Gastrocnemius medialis (tissue), 4 donors: ENCODE measurements around the gene RAB3GAP1. TPM values are rescaled to one million over a fixed set of nuclear protein-coding genes. Genes with fewer than 3 reads are reported as not detected.
"Not testable (repeated sequence)": the region's sequence is repeated elsewhere in the genome, so short reads cannot be mapped to it uniquely, and the experiment has no call there.

Experiments
- ATAC-seq, 2 donors: fragments of 150-250 bp; one replicate each; pipeline ENCODE4 v1.9.1; 2016
- DNase-seq, 2 donors: peaks; one replicate each; pipeline ENCODE4 v3.0.0-alpha.2; 2019
- H3K27ac ChIP-seq, 4 donors: fragments of 200-600 bp; sonication (generic); 1 replicate in 1 of 4; 2 replicates in 3 of 4; pipeline ENCODE4 v1.5.1; 2016 to 2018; ENCODE audit warnings: mild to moderate bottlenecking in 2 of 4, moderate library complexity in 1 of 4
- H3K27me3 ChIP-seq, 3 donors: fragments of 200-600 bp; sonication (generic) in 2 of 3; 1 replicate in 1 of 3; 2 replicates in 2 of 3; pipeline versions ENCODE4 v1.5.1 to v1.6.0; 2016 to 2019; ENCODE audit warnings: mild to moderate bottlenecking in 1 of 3, moderate library complexity in 1 of 3
- H3K36me3 ChIP-seq, 2 donors: fragments of 200-600 bp; sonication (generic) in 1 of 2; one replicate each; pipeline ENCODE4 v1.5.1; 2017 to 2018
- H3K4me1 ChIP-seq, 2 donors: fragments of 200-600 bp; sonication (generic) in 1 of 2; one replicate each; pipeline ENCODE4 v1.5.1; 2016 to 2017; ENCODE audit warnings: mild to moderate bottlenecking in 2 of 2
- H3K4me3 ChIP-seq, 4 donors: fragments of 200-600 bp; sonication (generic) in 3 of 4; 1 replicate in 1 of 4; 2 replicates in 3 of 4; pipeline ENCODE4 v1.5.1; 2016 to 2019; ENCODE audit warnings: mild to moderate bottlenecking in 2 of 4
- H3K9me3 ChIP-seq, 3 donors: fragments of 200-600 bp; sonication (generic) in 2 of 3; 1 replicate in 1 of 3; 2 replicates in 2 of 3; pipeline ENCODE4 v1.5.1; 2016 to 2019
- POLR2A ChIP-seq, 2 donors: fragments of 450-650 bp; IDR thresholded peaks; one replicate each; pipeline ENCODE4 v1.6.1; 2017; ENCODE audit warnings: antibody characterized with exemption in 2 of 2, mild to moderate bottlenecking in 2 of 2, moderate library complexity in 2 of 2
- in situ Hi-C, 4 donors: fragments of 200-750 bp; cut with MboI; loops; one replicate each; pipeline versions ENCODE4 v1.15.0 to v1.8.0; 2017; ENCODE audit warnings: low sequenced_read_pairs in 4 of 4
- intact Hi-C: fragments of 100-400 bp; cut with DNase I; formaldehyde crosslinking; loops from one replicate; pipeline ENCODE4 v1.15.1; 2023; ENCODE audit warnings: low total_unique reads
- total RNA-seq, 4 donors: library from RNA; depleted of rRNA; stranded (reverse); fragments of >200 nt; gene quantifications; one replicate each; pipeline versions ENCODE4 v1.1.0 to v1.2.3, GENCODE V29; 2016
- TF ChIP-seq, protein P1 (sequence below), 5 experiments: fragments of 450-650 bp in 3 of 5; fragments of 200-600 bp in 2 of 5; sonication (generic) in 2 of 5; IDR thresholded peaks in 4 of 5; conservative IDR thresholded peaks in 1 of 5; 1 replicate in 4 of 5; 2 replicates in 1 of 5; pipeline ENCODE4 v1.5.1; 2016 to 2019; ENCODE audit warnings: antibody characterized with exemption in 5 of 5, mild to moderate bottlenecking in 3 of 5, moderate library complexity in 3 of 5

Gene RAB3GAP1
- total RNA-seq, 4 donors from 2014 or later, result 44.3 to 51.7 (median 46.5) TPM

- Histone ChIP-seq H3K9me3 (no peaks in the 10 kb centered on the region), H3K4me3 (no peak overlapping the region), H3K4me1 (no peaks in the 10 kb centered on the region), H3K27ac (no peak overlapping the region), H3K27me3 (no peaks in the 10 kb centered on the region), H3K36me3 (no peaks in the 10 kb centered on the region)
- ATAC-seq (no peak), DNase-seq (no peak)
- in situ Hi-C loops (loop anchor here in 1 of 4 donors (25.0 kb wide), 1 partner anchor 689 kb away; no protein-coding TSS in a partner anchor), intact Hi-C loops (no loop called here)
- TF ChIP-seq, protein P1, sequence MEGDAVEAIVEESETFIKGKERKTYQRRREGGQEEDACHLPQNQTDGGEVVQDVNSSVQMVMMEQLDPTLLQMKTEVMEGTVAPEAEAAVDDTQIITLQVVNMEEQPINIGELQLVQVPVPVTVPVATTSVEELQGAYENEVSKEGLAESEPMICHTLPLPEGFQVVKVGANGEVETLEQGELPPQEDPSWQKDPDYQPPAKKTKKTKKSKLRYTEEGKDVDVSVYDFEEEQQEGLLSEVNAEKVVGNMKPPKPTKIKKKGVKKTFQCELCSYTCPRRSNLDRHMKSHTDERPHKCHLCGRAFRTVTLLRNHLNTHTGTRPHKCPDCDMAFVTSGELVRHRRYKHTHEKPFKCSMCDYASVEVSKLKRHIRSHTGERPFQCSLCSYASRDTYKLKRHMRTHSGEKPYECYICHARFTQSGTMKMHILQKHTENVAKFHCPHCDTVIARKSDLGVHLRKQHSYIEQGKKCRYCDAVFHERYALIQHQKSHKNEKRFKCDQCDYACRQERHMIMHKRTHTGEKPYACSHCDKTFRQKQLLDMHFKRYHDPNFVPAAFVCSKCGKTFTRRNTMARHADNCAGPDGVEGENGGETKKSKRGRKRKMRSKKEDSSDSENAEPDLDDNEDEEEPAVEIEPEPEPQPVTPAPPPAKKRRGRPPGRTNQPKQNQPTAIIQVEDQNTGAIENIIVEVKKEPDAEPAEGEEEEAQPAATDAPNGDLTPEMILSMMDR (IDR thresholded peaks at IDR 0.05 in 4 of 5, conservative IDR thresholded peaks at IDR 0.05 in 1 of 5), result no peak
- no peak for TF ChIP-seq POLR2A (IDR thresholded peaks at IDR 0.05)
Observed at GRCh38 chr2:135022952-135023880, 28.9 kb upstream of the RAB3GAP1 start.

- intact Hi-C loops (no loop called here), in situ Hi-C loops (loop anchor here in 1 of 4 donors (25.0 kb wide), 1 partner anchor 688 kb away; no protein-coding TSS in a partner anchor)
- no peak for TF ChIP-seq POLR2A (IDR thresholded peaks at IDR 0.05)
- TF ChIP-seq, protein P1 (IDR thresholded peaks at IDR 0.05 in 4 of 5, conservative IDR thresholded peaks at IDR 0.05 in 1 of 5), result no peak
- no peaks in the 10 kb centered on the region for H3K4me1 ChIP-seq
- no peaks in the 10 kb centered on the region for H3K9me3 ChIP-seq
- no peak overlapping the region for H3K27ac ChIP-seq
- H3K4me3 ChIP-seq, result no peak overlapping the region
- H3K27me3 ChIP-seq, result no peaks in the 10 kb centered on the region
- DNase-seq, result no peak
- no peak for ATAC-seq
- no peaks in the 10 kb centered on the region for H3K36me3 ChIP-seq
Observed at GRCh38 chr2:135023886-135024485, 28.1 kb upstream of the RAB3GAP1 start.

DNA sequence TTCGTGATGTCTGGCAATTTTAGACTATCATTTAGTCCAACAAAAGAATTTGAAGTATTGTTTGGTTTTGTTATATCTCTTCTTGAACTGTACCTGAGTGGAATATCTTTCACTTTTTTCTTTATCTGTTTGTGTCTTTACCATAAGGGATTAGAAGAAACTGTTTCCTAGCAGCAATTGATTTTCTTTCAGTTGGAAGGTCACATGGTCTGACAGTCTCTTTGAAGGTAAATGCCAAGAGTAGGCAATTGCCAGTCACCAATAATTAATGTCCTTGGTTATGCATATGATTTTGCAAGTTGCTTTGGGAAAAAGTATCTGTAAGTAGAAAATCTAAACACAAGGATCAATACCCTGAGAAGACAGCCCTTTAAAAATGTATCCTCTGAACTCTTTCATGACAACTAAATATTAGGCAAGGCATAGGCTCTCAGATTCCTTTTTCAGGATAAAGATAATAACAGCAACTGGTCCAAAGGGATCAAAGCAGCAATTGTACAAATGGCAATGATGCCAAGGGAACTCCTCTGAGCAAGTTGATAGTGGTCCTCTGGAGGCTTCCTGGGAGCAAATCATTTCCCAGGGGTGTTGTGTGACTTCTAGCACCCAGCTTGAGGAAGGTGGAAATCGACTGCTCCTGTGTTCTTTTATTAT lies 22.5 kb upstream of the RAB3GAP1 start:
- intact Hi-C loops, result no loop called here
- Histone ChIP-seq H3K4me3 (no peak overlapping the region), H3K27me3 (no peaks in the 10 kb centered on the region), H3K4me1 (no peaks in the 10 kb centered on the region), H3K27ac (no peak overlapping the region), H3K9me3 (no peaks in the 10 kb centered on the region), H3K36me3 (no peaks in the 10 kb centered on the region)
- ATAC-seq (no peak), DNase-seq (no peak)
- TF ChIP-seq POLR2A (IDR thresholded peaks at IDR 0.05), result no peak
- TF ChIP-seq, protein P1 (IDR thresholded peaks at IDR 0.05 in 4 of 5, conservative IDR thresholded peaks at IDR 0.05 in 1 of 5), result no peak
- in situ Hi-C loops, result no loop called here

GRCh38 chr2:135030826-135031225 lies 21.3 kb upstream of the RAB3GAP1 start:
- no peaks in the 10 kb centered on the region for H3K27me3 ChIP-seq
- H3K4me3 ChIP-seq, result no peak overlapping the region
- H3K36me3 ChIP-seq, result no peaks in the 10 kb centered on the region
- H3K27ac ChIP-seq, result no peak overlapping the region
- in situ Hi-C loops (no loop called here), intact Hi-C loops (no loop called here)
- TF ChIP-seq POLR2A (IDR thresholded peaks at IDR 0.05), result no peak
- TF ChIP-seq, protein P1 (IDR thresholded peaks at IDR 0.05 in 4 of 5, conservative IDR thresholded peaks at IDR 0.05 in 1 of 5), result no peak
- DNase-seq, result no peak
- no peaks in the 10 kb centered on the region for H3K9me3 ChIP-seq
- ATAC-seq, result no peak
- no peaks in the 10 kb centered on the region for H3K4me1 ChIP-seq

- H3K9me3 ChIP-seq, H3K36me3 ChIP-seq, H3K4me3 ChIP-seq, intact Hi-C loops, H3K27ac ChIP-seq, H3K4me1 ChIP-seq, ATAC-seq, DNase-seq, H3K27me3 ChIP-seq, in situ Hi-C loops: not testable (repeated sequence)
Observed at GRCh38 chr2:135033216-135033615, 18.9 kb upstream of the RAB3GAP1 start.
